Measurements from ENCODE around the gene PRKN.

Gene PRKN

GRCh38 chr6:161674930-161675682, 1052.5 kb downstream of the PRKN start:
- no peaks in the 10 kb centered on the region for H3K4me1 ChIP-seq (ENCODE audit: control insufficient read depth, insufficient read depth, low read length)
- H3K9me3 ChIP-seq (ENCODE audit: control insufficient read depth, insufficient read depth, low read depth, low read length), result no peaks in the 10 kb centered on the region
- no peak overlapping the region for H3K4me3 ChIP-seq (ENCODE audit: low read depth, low read length)
- H3K36me3 ChIP-seq (ENCODE audit: control insufficient read depth, insufficient read depth, low read length), result no peaks in the 10 kb centered on the region
- no peak overlapping the region for H3K9ac ChIP-seq (ENCODE audit: low read length)
- no peak overlapping the region for H3K27ac ChIP-seq (ENCODE audit: low read depth, low read length)
- H3K27me3 ChIP-seq (ENCODE audit: control insufficient read depth, insufficient read depth, low read length), result no peaks in the 10 kb centered on the region

DNA sequence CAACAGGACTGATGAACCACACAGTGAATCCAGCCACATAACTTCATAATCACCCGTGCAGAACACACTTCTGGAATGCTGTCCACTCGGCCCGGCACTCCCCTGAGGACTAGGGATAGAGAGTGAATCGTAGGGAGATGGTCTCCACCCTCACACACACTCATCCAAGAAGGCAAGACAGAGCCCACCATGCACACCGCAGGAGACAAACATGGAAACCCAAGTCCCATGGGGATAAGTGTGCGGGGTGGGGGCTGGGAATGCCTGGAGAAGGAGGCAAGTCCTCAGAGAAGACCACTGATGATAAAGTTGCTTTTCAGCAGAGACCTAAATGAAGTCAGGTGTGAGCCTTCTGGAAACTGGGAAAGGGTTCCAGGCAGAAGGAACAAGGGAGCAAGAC, 1054.5 kb downstream of the PRKN start:
- H3K9ac ChIP-seq (ENCODE audit: low read length), result no peak overlapping the region
- no peaks in the 10 kb centered on the region for H3K4me1 ChIP-seq (ENCODE audit: control insufficient read depth, insufficient read depth, low read length)
- H3K4me3 ChIP-seq (ENCODE audit: low read depth, low read length), result no peak overlapping the region
- H3K9me3 ChIP-seq (ENCODE audit: control insufficient read depth, insufficient read depth, low read depth, low read length), result no peaks in the 10 kb centered on the region
- no peak overlapping the region for H3K27ac ChIP-seq (ENCODE audit: low read depth, low read length)
- no peaks in the 10 kb centered on the region for H3K27me3 ChIP-seq (ENCODE audit: control insufficient read depth, insufficient read depth, low read length)
- no peaks in the 10 kb centered on the region for H3K36me3 ChIP-seq (ENCODE audit: control insufficient read depth, insufficient read depth, low read length)

DNA sequence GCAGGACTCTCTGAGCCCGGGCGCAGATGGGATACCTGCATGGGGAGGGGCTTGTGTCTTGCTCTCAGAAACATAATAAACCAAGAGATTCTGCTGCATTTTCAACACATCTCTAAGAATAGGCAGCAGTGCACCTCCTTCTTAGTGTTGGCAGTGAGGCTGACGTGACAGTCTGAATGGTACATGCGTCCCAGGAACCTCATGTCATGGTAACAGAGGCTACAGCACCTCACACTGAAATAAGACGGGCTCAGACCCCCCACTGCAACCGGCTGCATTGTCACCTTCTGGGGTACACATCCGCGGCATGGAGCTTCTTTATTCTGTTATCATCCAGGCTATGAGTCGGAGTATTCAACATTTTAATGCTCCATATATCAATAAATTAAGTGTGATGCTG, 1056.4 kb downstream of the PRKN start:
- H3K9ac ChIP-seq (ENCODE audit: low read length), result no peak overlapping the region
- H3K4me1 ChIP-seq (ENCODE audit: control insufficient read depth, insufficient read depth, low read length), result no peaks in the 10 kb centered on the region
- no peaks in the 10 kb centered on the region for H3K27me3 ChIP-seq (ENCODE audit: control insufficient read depth, insufficient read depth, low read length)
- no peaks in the 10 kb centered on the region for H3K36me3 ChIP-seq (ENCODE audit: control insufficient read depth, insufficient read depth, low read length)
- H3K9me3 ChIP-seq (ENCODE audit: control insufficient read depth, insufficient read depth, low read depth, low read length), result no peaks in the 10 kb centered on the region
- H3K4me3 ChIP-seq (ENCODE audit: low read depth, low read length), result no peak overlapping the region
- no peak overlapping the region for H3K27ac ChIP-seq (ENCODE audit: low read depth, low read length)

DNA sequence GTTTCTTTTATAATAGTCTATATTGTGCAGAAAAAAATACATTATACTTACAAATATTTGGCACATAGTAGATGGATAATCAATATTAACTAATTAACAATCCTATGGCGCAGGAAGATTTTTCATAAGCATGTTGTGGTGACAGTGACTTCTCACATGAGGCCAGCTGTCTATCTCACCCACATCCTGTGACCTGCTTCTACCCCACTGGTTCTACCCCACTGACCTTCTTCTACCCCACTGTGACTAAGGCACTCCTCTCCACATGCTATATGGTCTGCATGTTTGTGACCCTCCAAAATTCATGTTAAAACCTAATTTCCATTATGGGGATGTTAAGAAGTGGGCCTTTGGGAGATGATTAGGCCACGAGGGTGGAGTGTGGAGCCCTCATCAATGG, 1058.9 kb downstream of the PRKN start:
- H3K36me3 ChIP-seq (ENCODE audit: control insufficient read depth, insufficient read depth, low read length), result no peaks in the 10 kb centered on the region
- no peak overlapping the region for H3K9ac ChIP-seq (ENCODE audit: low read length)
- H3K9me3 ChIP-seq (ENCODE audit: control insufficient read depth, insufficient read depth, low read depth, low read length), result peaks cover 7% of the 10 kb centered on the region
- no peak overlapping the region for H3K27ac ChIP-seq (ENCODE audit: low read depth, low read length)
- no peaks in the 10 kb centered on the region for H3K4me1 ChIP-seq (ENCODE audit: control insufficient read depth, insufficient read depth, low read length)
- no peak overlapping the region for H3K4me3 ChIP-seq (ENCODE audit: low read depth, low read length)
- H3K27me3 ChIP-seq (ENCODE audit: control insufficient read depth, insufficient read depth, low read length), result no peaks in the 10 kb centered on the region

- Histone ChIP-seq H3K9ac (ENCODE audit: low read length) (no peak overlapping the region), H3K4me1 (ENCODE audit: control insufficient read depth, insufficient read depth, low read length) (no peaks in the 10 kb centered on the region), H3K27me3 (ENCODE audit: control insufficient read depth, insufficient read depth, low read length) (no peaks in the 10 kb centered on the region), H3K27ac (ENCODE audit: low read depth, low read length) (no peak overlapping the region), H3K9me3 (ENCODE audit: control insufficient read depth, insufficient read depth, low read depth, low read length) (peaks cover 14% of the 10 kb centered on the region), H3K4me3 (ENCODE audit: low read depth, low read length) (no peak overlapping the region), H3K36me3 (ENCODE audit: control insufficient read depth, insufficient read depth, low read length) (no peaks in the 10 kb centered on the region)
Observed at GRCh38 chr6:161667957-161668356, 1059.6 kb downstream of the PRKN start.

DNA sequence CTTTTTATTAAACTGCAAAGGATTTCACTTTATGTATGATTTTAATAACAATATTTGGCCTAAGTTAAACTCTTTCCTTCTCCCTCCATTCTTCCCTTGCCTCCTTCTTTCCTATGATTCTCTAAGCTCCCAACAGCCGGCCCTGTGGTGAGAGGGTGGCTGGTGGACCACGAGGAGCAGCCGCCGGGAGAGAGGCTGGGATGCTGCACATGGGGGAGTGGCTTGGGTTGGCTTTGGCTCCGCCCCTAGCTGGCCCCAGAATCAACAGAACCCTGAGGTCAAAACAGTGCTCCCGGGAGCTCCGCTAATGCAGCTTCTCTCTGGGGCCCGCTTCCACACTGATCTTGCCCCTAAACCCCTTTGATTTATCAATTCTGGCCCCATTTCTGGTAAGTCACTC, 1063.9 kb downstream of the PRKN start:
- Histone ChIP-seq H3K27ac (ENCODE audit: low read depth, low read length) (no peak overlapping the region), H3K9me3 (ENCODE audit: control insufficient read depth, insufficient read depth, low read depth, low read length) (peaks cover 25% of the 10 kb centered on the region), H3K36me3 (ENCODE audit: control insufficient read depth, insufficient read depth, low read length) (no peaks in the 10 kb centered on the region), H3K9ac (ENCODE audit: low read length) (no peak overlapping the region), H3K27me3 (ENCODE audit: control insufficient read depth, insufficient read depth, low read length) (no peaks in the 10 kb centered on the region), H3K4me1 (ENCODE audit: control insufficient read depth, insufficient read depth, low read length) (no peaks in the 10 kb centered on the region), H3K4me3 (ENCODE audit: low read depth, low read length) (no peak overlapping the region)

- H3K9me3 ChIP-seq (ENCODE audit: control insufficient read depth, insufficient read depth, low read depth, low read length), result peaks cover 25% of the 10 kb centered on the region
- no peaks in the 10 kb centered on the region for H3K27me3 ChIP-seq (ENCODE audit: control insufficient read depth, insufficient read depth, low read length)
- no peak overlapping the region for H3K9ac ChIP-seq (ENCODE audit: low read length)
- no peaks in the 10 kb centered on the region for H3K36me3 ChIP-seq (ENCODE audit: control insufficient read depth, insufficient read depth, low read length)
- no peaks in the 10 kb centered on the region for H3K4me1 ChIP-seq (ENCODE audit: control insufficient read depth, insufficient read depth, low read length)
- no peak overlapping the region for H3K4me3 ChIP-seq (ENCODE audit: low read depth, low read length)
- no peak overlapping the region for H3K27ac ChIP-seq (ENCODE audit: low read depth, low read length)
Observed at GRCh38 chr6:161660666-161661571, 1066.6 kb downstream of the PRKN start.

GRCh38 chr6:161658211-161658610, 1069.4 kb downstream of the PRKN start:
- H3K27me3 ChIP-seq (ENCODE audit: control insufficient read depth, insufficient read depth, low read length), result no peaks in the 10 kb centered on the region
- H3K4me3 ChIP-seq (ENCODE audit: low read depth, low read length), result no peak overlapping the region
- H3K9ac ChIP-seq (ENCODE audit: low read length), result no peak overlapping the region
- H3K36me3 ChIP-seq (ENCODE audit: control insufficient read depth, insufficient read depth, low read length), result no peaks in the 10 kb centered on the region
- H3K4me1 ChIP-seq (ENCODE audit: control insufficient read depth, insufficient read depth, low read length), result no peaks in the 10 kb centered on the region
- peaks cover 14% of the 10 kb centered on the region for H3K9me3 ChIP-seq (ENCODE audit: control insufficient read depth, insufficient read depth, low read depth, low read length)
- no peak overlapping the region for H3K27ac ChIP-seq (ENCODE audit: low read depth, low read length)

DNA sequence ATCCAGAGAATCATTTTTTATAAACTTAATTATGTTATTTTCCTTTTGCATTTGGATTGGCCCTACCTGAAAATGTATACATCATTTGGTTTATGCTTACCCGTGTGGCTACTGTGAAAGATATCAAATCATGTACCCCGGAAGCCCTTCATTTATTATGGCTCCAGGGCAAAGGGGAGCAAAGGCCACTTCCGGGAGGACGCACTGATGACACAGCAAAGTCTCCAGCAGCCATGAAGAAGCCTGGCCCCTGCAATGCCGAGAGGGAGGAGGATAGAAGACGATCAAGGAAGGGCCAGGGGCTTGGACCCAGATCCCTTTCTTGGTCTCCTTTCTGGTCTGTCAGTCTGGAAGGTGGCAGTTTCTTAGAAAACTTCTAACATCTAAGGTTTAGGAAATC, 1073.4 kb downstream of the PRKN start:
- no peaks in the 10 kb centered on the region for H3K4me1 ChIP-seq (ENCODE audit: control insufficient read depth, insufficient read depth, low read length)
- H3K27me3 ChIP-seq (ENCODE audit: control insufficient read depth, insufficient read depth, low read length), result no peaks in the 10 kb centered on the region
- H3K4me3 ChIP-seq (ENCODE audit: low read depth, low read length), result no peak overlapping the region
- H3K36me3 ChIP-seq (ENCODE audit: control insufficient read depth, insufficient read depth, low read length), result no peaks in the 10 kb centered on the region
- H3K9ac ChIP-seq (ENCODE audit: low read length), result no peak overlapping the region
- H3K27ac ChIP-seq (ENCODE audit: low read depth, low read length), result no peak overlapping the region
- no peaks in the 10 kb centered on the region for H3K9me3 ChIP-seq (ENCODE audit: control insufficient read depth, insufficient read depth, low read depth, low read length)

GRCh38 chr6:161651949-161652348, 1075.6 kb downstream of the PRKN start:
- no peaks in the 10 kb centered on the region; the same call in 1 of the 2 replicates for H3K27me3 ChIP-seq (ENCODE audit: control insufficient read depth, insufficient read depth, low read length)
- H3K9ac ChIP-seq (ENCODE audit: low read length), result no peak overlapping the region
- no peak overlapping the region for H3K27ac ChIP-seq (ENCODE audit: low read depth, low read length)
- no peak overlapping the region for H3K4me3 ChIP-seq (ENCODE audit: low read depth, low read length)
- H3K4me1 ChIP-seq (ENCODE audit: control insufficient read depth, insufficient read depth, low read length), result no peaks in the 10 kb centered on the region
- H3K9me3 ChIP-seq (ENCODE audit: control insufficient read depth, insufficient read depth, low read depth, low read length), result no peaks in the 10 kb centered on the region
- H3K36me3 ChIP-seq (ENCODE audit: control insufficient read depth, insufficient read depth, low read length), result no peaks in the 10 kb centered on the region

- Histone ChIP-seq H3K27me3 (ENCODE audit: control insufficient read depth, insufficient read depth, low read length) (no peaks in the 10 kb centered on the region; the same call in 1 of the 2 replicates), H3K9me3 (ENCODE audit: control insufficient read depth, insufficient read depth, low read depth, low read length) (no peaks in the 10 kb centered on the region), H3K4me3 (ENCODE audit: low read depth, low read length) (no peak overlapping the region), H3K4me1 (ENCODE audit: control insufficient read depth, insufficient read depth, low read length) (no peaks in the 10 kb centered on the region), H3K27ac (ENCODE audit: low read depth, low read length) (no peak overlapping the region), H3K36me3 (ENCODE audit: control insufficient read depth, insufficient read depth, low read length) (no peaks in the 10 kb centered on the region), H3K9ac (ENCODE audit: low read length) (no peak overlapping the region)
Observed at GRCh38 chr6:161649841-161650240, 1077.7 kb downstream of the PRKN start.

Data from HUES6 (cell line).